GM19351 (cell line): ENCODE data around the gene LSM12.

ENCODE experiments used
- ATAC-seq: cut with Tn5 transposase; IDR thresholded peaks from one replicate; pipeline ENCODE4 v1.9.1; 2021; ENCODE audit warnings: mild to moderate bottlenecking, moderate library complexity; ENCODE audit not compliant: unreplicated experiment

LSM12 gene

DNA sequence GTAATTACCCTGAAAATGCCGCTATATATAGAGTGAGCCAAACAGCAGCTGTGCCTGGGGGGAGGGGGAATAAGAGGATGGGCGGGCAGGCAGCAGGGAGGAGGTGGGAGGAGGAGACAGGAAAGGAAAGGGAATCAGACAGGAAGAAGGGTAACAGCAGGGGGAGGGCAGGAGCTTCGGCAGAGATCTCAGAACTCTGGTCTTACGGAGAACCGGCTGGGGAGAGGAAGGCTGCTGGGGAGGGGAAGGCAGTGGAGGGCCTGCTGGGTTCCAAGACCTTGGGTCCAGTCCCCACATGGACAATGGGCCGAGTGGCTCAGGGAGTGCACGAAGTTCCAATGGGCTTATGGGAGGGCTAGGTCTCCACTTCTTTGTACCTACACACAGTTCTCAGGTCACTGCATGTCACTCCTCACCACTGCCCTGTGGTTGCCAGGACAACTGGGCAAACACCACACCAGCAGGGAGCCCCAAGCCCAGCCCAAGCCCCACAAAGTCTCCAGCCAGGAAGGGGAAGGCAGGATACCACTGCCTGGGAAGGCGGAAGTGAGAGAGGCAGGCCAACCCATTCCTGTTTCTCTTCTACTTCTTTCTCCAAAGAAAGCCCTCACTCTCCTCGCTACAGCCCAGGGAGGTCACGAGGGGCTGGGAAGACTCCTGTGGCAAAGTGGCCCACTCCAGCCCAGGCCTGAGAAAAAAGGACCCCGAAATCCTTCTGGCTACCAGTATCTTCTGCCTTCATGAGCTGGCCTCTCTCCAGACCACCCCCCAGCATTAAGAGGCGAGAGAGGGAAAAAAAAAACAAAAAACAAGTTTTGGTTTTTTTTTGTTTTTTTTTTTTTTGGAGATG is 29.4 kb upstream of the LSM12 start:
- ATAC-seq, result no peak

DNA sequence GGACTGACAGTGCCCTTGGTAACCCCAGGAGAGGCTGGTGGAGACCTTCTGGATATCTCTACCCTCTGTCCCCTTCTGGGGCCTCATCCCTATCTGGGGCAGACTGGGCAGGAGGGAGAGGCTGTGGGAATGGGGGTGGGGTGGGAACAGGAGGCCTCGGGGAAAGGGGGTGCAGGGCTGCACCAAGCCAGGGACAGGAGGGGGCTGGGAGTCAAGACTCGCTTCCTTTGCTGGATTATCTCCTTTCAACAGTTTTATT is 28.8 kb upstream of the LSM12 start:
- ATAC-seq, result no peak

DNA sequence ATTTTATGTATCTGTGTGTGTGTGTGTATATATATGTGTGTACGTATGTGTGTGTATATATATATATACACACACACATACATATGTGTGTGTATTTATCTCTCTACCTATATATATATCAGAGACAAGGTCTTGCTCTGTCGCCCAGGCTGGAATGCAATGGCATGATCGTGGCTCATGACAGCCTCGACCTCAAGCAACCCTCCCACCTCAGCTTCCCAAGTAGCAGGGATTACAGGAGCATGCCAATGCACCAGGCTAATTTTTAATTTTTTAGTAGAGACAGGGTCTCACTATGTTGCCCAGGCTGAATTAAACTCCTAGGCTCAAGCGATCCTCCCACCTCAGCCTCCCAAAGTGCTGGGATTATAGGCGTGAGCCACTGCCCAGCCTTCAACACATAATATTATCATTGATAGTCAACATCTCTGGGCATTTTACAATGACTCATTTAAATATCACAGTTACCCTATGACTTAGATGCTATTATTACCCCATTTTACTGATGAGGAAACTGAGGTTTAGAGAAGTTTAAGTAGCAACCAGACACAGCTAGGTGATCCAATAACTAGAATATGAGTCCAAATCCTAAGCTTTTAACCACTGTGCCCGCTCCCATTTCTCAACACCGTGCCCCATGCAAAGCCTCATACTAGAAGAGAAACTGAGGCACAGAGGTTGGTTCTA is 28.4 kb upstream of the LSM12 start:
- no peak for ATAC-seq

DNA sequence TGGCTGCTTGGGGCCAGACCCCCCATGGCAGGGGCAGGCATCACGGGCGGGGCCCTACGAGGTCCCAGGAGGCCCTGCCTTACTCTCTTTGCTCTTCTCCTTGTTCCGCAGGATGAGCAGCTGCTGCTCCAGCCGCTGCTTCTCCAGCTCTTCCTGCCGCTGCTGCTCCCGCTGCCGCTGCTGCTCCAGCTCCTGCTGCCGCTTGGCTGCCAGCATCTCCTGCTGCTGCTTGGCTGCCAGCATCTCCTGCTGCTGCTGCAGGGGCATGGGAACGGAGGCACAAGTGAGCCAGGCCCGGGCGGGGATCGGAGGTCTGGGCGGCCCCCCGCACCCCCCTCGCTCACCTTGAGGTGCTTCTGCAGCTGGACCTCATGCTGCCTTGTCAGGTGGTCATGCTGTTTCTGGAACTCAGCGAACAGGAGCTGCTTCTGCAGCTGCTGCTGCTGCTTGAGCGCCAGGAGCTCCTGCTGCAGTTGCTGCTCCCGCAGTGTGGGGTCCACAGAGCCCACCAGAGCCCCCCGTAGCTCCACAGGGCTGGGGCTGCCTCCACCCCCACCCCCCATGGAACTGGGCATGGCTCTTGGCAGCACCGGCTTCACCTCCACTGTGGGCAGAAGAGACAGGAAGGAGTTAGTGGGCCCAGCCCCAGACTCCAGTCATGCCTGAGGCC is 26.9 kb upstream of the LSM12 start:
- no peak for ATAC-seq

DNA sequence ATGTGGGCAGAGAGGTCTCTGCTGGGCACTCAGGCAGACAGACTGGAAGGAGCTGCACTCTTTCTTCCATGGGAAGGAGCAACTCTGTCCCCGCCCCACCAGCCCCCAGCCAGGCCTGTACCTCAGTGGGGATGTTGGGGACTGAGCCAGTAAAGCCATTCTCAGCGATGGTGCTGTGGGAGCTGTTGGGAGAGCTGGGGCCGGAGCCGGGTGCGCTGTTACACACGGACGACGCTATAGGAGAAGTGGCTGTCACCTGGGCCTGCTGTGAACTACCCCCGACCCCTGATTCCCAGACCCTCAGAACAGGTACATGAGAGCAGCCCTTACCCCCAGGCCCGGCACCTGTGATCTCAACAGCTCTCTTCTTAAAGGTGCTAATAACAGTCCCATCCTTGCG is 25.6 kb upstream of the LSM12 start:
- ATAC-seq, result no peak

DNA sequence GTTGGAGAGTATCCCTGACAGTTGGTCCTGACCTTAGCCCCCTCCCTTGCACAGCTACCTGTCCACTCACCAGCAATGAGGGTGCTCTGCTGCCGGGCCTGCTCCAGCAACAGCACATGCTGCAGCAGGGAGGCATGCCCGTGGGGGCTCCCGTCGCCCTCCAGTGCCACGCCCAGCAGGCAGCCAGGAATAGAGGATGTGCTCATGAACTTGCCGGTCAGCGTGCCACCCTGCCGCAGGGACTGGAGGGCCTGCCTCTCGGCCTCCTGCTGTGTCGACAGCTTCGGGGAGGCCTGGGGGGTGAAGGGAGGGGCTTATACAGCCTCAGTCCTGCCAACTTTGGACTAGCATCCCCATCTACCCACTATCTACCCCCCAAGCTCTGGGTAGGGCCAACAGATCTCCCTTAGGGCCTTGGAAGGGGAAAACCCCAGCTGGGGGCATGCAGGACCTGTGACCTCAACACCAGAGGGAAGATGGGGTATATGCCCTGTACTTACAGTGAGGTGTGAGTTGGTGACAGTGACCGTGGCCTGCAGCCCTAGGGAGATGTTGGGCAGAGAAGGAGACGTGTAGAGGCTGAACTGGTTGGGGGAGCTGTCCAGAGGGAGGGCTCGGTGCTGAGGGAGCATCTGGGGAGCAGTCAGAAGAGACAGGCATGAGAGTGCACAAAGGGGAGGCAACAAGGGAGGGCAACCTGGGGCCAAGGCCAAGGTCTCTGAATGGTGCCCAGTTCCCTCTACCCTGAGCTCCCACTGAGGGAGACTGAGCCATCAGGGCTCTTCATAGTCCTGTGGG is 24.9 kb upstream of the LSM12 start:
- ATAC-seq, result no peak

DNA sequence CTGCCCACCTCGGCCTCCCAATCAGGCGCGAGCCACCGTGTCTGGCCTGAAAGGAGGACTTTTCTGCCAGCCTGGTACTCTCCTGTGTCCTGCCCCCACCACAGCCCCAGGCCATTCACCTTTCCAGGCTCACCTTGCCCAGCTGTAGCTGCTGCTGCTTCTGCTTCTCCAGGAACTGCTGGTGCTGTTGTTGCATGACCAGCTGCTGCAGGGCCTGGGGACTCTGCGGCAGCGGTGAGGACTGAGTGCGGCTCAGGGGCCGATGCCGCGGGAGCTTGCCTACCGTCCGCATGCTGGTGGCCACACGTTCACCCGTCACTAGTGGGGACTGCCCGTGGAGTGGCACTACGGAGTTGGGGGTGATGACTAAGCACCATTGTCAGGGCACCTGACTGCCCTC is 21.8 kb upstream of the LSM12 start:
- no peak for ATAC-seq

DNA sequence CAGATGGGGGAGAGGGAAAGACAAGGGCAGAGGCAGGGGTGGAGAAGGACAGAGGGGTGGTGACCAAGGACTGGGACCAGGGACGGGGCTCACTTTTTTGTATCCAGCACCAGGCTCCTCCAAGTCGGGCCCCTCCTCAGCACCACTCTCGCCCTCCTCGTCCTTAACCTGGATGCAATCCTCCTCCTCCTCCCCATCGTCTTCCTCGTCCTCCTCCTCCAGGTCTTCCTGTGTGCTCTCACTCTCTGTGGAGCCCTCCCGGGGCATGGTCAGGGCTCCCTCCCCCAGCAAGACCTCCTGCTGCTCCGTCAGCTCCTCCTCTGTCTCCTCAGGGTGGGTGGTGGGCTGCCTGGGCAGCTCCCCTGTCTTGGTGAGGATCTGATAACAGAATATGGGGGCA is 20.8 kb upstream of the LSM12 start:
- no peak for ATAC-seq

DNA sequence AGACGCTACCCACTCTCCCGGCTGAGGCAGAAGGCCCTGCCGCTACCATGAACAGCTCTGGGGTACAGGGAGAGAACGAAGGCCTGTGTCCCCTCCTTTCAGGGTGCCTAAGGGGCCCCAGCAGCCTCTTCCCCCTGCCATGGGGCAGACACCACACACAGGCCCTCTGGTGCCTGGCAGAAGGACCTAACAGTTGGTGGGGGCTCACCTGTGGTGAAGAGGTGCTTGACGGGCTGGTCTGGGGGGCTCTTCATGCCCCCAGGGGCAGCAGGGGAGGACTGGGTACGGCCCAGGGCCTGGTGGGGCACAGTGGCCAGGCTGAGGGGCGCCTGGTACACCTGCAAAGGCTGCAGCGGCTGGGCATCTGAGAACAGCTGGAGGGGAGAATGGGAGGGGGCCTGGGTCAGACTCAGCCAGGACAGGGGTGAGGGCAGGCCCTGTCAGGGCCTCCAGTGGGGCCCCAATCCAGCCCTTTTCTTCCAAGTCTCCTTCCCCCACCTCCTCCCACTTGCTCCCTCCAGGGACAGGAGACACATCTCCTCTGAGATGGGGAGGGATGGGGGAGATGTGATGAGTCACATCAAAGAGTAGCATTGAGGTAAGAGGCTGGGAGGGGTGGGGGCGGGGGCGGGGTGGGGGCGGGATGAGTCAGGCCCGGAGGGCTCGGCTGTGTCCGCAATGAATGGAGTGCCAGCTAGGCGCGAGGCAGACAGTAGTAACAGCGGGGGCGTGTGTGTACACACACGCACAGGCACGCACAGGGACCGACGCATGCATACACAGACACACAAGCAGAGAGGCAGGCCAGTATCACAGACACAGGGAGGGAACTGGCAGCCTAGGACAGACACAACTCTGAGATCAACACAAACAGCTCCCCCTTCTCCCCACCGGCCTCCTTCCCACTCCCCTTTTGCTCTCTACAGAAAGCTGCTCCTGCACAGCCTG is 20.2 kb upstream of the LSM12 start:
- ATAC-seq, result no peak

DNA sequence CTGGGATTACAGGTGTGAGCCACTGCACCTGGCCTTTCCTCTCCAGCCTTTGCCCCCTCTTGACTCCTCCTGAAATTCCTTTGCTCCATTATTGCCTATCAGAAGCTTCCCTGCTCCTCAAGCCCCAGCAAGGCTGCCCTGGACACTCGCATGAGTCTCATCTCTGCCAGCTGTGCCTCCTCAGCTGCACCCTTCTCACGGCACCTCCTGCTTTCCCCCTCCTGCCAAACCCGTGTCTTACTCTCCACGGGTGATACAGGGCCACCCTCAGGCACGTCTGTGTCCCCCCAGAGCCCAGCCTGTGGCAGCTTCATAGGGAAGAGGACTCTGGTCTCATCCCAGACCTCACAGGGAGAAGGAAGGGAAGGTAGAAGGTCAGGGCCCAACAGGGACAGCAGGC is 19.4 kb upstream of the LSM12 start:
- no peak for ATAC-seq

DNA sequence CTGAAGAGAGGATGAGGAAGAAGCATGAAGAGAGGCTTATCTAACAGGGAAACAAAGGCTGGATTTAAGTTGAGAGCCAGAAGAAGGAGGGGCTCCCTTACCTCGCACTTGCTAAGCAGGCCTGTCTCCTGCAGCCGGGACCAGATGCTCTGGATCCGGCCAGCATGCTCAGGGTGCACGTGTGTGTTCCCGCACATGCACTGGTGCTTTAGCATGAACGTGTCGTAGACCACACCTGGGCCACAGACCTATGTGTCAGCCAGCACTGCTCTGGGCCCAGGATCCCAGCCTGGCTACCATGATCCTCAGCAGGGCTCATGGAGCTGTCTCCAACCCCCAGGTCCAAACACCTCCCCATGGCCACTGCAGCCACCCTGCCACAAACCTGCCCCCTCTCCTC is 18.4 kb upstream of the LSM12 start:
- no peak for ATAC-seq

DNA sequence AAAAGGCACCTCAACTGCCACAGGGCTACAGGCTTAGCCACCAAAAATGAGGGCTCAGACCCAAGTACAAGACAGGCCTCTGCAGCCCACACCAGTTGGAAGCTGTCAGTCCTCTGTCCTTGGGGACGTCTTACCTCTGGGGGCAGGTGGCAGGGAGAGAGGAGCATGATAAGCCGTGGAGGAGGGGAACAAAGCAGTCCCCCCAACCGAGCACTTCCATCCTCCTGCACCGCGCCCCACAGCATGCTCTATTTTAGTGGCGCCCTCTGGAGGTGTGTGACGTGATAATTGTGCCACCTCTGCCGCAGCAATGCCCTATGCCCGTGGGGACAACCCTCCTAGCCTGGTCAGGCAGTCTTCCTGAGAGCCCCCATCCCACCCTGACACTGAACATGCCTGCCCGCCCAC is 17.7 kb upstream of the LSM12 start:
- ATAC-seq, result no peak

DNA sequence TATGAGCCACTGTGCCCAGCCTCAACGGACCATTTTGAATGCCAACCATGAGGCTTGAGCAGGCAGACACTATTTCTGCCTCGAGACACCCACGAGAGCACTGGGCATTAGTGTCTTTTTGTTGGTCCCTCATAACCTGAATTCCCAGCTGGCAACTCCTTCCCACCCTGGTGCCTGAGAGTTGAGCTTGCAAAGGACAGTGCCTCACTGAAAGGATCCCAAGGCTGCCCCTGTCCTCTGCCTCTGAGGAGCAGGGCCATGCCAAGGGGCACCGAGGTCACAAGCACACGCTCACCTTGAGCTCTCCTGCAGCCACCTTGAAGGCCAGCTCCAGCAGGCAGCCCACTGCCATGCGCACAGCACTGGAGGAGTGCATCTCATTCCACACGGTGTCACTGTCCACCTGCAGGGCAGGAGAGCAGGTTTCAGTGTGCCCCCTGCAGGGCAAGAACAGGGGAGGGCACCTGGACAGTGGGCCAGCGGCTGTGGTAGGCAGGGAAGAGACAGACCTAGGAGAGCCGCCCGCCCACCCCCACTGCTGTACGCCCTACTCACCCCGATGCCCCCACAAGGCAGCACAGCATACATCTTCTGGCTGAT is 16.9 kb upstream of the LSM12 start:
- ATAC-seq, result no peak

DNA sequence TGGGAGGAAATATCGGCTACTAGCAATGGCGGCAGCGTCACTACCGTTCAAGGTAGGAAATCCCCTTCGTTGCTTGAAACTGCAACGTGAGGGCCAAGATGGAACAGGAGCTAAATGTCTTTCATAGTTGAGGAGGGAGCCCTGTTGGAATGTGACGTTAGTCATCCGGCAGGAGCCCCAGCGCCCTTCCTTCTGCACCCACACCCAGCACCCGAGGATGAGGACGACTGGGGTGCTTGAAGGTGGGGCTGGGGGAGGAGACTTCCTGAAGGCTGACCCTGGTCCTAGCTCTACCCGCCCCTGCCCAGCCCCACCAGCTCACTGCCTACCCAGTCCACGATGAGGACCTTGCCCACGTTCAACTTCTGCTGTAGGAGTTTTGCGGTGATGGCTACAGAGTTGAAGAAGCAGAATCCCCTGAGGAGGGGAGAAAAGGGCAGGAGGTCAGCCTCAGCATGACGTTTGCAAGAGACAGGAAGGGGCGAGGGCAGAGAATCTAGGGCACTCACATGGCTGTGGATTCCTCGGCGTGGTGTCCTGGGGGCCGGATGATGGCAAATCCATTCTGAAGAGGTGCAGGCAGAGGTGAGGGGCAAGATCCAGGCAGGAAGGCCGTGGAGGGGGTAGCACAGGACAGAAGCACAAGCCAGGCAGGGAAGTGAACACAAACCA is 15.9 kb upstream of the LSM12 start:
- no peak for ATAC-seq

DNA sequence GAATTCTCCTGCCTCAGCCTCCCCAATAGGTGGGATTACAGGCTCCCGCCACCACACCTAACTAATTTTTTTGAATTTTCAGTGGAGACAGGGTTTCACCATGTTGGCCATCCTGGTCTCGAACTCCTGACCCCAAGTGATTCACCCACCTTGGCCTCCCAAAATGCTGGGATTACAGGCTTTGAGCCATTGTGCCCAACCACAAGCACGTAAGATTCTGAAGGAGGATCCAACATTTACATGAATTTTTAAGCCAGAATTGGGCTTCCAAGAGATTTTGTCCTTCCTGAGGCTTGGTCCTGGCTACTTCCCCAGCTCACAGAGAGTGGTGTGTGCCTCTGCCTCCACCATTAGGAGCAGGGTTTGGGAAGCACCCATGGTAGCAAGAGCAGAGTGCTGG is 15.2 kb upstream of the LSM12 start:
- no peak for ATAC-seq

DNA sequence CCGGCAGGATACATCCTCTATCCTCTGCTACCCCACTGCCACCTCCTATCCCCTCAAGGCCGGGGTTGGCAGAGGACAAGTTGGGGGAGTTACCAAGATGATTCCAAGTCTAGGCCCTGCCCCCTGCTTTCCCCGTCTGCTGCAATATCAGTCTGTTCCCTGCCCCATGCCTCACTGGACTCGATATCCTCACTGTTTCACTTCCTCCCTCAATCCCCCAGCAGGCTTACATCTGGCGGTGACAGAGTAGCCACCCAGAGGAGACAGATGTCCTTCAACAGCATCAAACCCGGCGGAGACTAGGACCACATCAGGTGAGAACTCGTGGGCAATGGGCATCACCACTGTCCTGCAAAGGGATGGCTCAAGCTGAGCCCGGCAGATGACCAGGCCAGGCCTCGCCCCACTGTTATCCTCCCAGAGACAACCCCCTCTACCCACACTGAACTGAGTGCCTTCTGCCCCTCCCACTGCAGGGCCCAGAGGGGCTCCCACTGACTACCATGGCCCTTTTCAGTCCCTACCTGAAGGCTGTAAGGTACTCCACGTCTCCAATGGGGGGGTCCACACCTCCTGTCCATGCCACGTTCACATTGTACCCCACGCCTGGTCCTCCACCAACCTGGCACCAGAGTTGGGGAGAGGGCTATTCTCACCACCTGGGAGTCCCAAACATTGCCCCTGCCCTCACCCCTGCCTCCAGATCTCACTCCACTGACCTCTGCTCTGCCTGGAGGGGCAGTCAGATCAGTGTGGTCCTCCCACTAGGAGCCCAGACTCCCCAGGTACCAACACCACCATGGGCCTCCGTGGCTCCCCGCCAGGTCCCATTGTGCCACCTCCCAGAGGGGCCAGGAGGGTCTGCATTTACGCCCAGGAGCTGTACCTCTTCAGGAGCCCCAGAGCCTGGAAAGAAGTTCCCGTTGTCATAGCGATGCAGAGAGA is 13.7 kb upstream of the LSM12 start:
- ATAC-seq, result no peak

DNA sequence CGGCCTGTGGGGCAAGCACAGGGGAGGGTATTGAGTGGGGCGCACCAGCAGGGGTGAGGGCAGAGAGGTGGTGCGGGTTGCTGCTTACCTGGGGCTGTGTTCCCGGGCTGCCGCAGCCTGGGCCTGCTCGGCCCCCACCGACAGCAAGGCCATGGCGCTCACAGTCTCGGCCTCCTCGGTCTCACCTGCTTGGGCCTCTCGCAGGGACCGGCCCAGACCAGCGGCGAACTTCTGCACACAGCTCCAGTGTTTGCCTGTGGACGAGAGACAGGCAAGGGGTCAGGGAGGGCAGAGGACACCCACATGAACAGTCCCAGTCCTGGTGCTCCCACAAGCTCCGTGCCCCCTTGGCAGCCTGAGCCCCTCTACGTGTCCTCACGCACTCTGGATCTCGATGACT is 11.9 kb upstream of the LSM12 start:
- no peak for ATAC-seq

DNA sequence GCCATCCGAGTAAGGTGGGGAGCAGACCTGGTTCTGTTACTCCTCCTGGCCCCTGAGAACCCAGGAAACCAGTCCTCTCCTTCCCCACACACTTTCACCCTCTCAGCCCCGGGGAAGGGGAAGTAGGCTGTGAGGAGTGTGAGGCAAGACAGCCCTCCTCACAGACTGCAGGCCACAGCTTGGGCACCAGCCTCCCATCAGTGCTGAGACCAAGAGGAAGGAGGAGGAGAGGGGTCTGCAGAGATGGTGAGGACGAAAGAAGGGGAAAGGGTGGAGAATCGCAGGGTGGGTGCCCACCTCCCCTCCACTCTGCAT is 11.1 kb upstream of the LSM12 start:
- no peak for ATAC-seq
